ENCODE data around the gene C11orf87.

The C11orf87 gene

DNA sequence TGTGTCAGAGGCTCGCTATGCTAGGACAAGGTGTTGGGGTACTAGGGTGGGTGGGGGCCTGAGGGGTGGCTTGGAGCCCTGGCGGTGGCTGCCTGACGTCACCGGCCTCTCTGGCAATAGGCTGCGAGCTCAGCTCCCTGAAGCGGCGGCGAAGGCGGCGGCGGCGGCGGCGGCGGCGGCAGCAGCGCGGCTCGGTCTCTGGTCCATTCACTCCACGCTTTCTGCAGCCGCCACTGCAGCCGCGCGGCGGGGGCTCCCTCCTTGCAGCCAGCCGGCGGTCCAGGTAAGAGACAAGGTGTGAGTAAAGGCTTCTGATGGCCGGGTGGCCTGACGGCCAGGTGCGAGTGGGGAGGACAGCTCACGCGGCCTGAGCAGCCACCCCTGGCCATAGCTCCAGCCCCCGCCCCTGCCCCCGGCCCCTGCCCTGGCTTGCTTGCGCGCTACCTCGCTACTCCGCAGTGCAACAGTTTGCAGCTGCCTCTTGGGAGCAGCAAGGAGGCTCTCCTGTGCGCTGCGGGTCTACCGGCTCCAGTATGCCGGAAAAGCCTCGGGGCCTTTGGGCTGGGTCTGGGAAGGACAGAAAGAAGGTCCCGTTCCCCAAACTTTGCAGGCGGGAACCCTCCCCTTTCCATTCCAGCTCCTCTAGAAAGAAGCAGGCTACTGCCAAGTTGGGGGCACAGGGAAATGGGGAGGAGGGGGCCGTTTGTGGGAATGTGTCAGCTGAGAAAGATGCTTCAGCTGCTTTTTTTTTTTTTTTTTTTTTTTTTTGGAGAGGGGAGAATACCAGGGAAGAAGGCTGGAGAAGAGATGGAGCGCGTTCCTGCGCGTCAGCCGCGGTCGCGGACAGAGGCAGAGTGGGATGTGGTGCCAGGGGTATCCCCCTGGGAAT, at the start of gene C11orf87:
C11orf87 (plus strand) TSS at position 210 of the 889 bp plus-strand sequence. CDS start 1,444 bp downstream, outside the sequence.
- DNase-seq: peak in 1 of 2 experiments; percentile 54

DNA sequence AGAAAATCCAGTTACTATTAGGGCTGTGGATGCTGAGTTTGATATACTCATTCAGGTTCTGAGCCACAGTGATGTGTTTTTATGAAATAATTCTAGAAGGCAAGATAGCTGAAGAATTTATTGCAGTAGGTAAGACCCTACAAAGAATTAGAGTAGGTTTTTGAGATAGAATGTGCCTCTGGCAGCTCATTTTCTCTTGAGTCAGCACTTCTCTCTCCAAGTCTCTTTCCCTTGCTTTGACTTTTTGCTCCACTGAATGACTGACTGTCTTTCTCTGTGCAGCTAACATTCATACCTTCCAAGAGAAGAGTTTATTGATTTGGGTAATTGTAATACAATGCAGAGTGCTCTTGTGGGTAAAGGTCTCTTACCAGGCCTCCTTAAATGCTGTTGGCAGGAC, 48.0 kb upstream of the C11orf87 start:
- DNase-seq: no peak

- no peak for DNase-seq
These were observed 47.5 kb upstream of the C11orf87 start for GRCh38 chr11:109374441-109374840.

- DNase-seq: no peak
These were observed 44.8 kb upstream of the C11orf87 start for GRCh38 chr11:109377039-109377742.

- DNase-seq: no peak
These were observed 44.0 kb upstream of the C11orf87 start for GRCh38 chr11:109378034-109378433.

- no peak for DNase-seq
These were observed 38.7 kb upstream of the C11orf87 start for GRCh38 chr11:109383306-109383705.

- no peak for DNase-seq
These were observed 37.1 kb upstream of the C11orf87 start for GRCh38 chr11:109384873-109385272.

DNA sequence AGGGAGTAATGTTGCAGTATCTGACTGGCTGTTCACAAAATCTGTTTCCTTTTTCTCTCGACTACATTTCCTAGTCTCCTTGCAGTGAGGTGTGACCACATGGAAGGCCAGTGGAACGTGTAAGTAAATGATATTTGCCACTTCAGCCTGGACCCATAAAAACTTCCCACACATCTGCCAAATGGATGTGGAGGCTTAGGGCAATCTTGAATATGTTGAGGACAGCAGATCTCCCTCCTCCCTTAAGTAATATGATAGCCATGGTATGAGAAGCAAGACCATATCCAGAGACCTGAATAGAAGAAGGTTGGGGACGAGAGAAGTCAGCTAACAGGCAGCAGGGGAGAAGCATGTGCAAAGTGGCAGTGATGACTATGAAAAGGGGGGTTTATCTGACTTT, 33.0 kb upstream of the C11orf87 start:
- DNase-seq: peak in 1 of 2 experiments; percentile 49

DNA sequence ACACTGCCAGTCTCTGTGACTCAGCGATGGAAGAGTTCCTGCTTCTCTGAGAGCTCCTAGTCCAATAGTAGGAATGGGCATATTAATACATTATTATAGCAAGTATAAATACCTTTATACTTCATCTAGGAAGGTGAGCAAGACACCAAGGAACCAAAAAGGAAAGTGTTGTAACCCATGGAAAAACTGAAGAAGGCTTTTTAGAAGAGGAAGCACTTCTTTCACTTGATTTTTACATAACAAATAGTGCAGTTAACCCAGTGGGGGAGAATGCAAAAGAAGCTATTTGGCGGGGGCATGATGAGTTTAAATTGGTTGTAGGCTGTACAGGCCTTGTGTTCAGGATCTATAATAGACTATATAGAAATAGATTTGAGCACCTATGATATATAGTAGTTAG, 31.2 kb upstream of the C11orf87 start:
- DNase-seq: no peak

GRCh38 chr11:109401545-109401944, 20.4 kb upstream of the C11orf87 start:
- DNase-seq: no peak

GRCh38 chr11:109405671-109406070, 16.3 kb upstream of the C11orf87 start:
- no peak for DNase-seq

- DNase-seq: peak; percentile 32 to 83
These were observed 5.4 kb upstream of the C11orf87 start for GRCh38 chr11:109416601-109417000.

- peak; percentile 31 to 58 for DNase-seq
These were observed 978 bp downstream of the C11orf87 start for GRCh38 chr11:109422870-109423465.

- no peak for DNase-seq
These were observed 1.6 kb downstream of the C11orf87 start for GRCh38 chr11:109423466-109424190.

GRCh38 chr11:109424901-109425300, 2.9 kb downstream of the C11orf87 start:
- no peak for DNase-seq

DNA sequence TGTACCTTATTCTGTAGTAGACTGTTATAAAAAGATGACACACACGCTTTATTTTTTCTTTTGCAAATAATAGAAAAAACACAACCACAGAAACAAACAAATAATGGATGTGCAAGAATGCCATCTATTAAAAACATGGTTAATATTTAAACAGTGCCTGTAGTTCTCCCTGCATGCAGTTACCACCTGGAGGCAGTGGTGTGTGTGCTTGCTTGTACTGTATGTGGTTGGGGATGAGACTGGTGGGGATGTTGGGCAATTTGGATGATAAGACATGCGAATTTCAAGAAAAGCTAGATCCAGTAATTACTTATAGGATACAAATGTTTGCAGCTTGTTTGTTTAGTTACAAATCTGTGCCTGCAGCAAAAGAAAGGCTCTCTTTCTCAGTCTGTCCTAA, 3.6 kb downstream of the C11orf87 start:
- peak; percentile 16 to 30 for DNase-seq

- peak in 1 of 2 experiments; percentile 20 for DNase-seq
These were observed 4.7 kb downstream of the C11orf87 start for GRCh38 chr11:109426442-109427240.

GRCh38 chr11:109432105-109432504, 10.1 kb downstream of the C11orf87 start:
- no peak for DNase-seq

DNA sequence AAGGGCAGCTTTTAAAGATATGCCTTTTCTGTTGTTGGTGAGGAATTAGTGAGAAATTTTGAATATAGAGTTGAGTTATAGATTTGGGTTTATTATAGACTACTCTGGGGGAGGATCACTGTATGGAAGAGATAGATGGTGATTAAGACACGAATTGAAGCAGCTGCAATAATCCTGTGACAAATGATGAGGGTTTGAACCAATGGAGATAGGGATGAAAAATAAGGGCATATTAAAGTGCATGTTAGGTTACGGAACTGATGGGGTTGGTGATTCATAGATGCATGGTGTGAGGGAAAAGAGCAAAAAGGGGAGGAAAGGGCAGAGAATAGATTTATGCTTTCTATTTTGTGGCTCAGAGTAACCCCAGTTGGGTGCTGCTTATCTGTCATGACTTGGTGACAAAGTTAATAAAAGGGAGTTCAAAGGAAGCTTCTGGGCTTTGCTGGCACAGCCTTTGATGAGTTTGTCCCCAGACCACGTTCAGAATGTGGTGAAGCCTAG, 11.8 kb downstream of the C11orf87 start:
- no peak for DNase-seq

DNA sequence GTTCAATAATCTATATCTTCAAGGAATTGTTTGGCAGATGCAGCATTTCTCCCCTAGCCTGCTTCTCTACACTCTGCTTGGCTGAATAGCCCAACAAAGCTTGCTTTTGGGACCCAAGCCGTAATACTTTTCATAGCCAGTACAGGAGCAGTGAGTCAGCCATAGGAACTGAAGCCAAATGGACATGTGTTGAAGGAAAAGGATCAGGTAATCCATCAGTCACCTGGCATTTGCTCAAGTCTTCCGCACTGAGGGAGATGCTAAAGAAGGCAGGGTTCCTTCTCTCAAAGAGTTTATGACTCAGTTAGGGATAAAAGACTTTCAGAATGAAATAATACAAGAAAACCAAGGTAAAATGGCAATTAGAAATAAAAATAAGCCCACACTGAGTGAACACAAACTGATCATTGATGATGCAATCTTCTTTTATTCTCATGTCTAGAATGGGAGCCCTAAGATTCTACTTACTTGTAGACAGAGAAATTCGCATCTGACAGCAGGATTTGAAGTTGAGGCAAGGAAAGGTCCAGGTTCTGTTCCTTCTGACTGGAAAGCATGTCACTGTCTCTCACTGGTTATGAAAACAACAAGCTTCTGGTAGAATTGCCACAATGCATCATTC, 13.2 kb downstream of the C11orf87 start:
- no peak for DNase-seq

DNA sequence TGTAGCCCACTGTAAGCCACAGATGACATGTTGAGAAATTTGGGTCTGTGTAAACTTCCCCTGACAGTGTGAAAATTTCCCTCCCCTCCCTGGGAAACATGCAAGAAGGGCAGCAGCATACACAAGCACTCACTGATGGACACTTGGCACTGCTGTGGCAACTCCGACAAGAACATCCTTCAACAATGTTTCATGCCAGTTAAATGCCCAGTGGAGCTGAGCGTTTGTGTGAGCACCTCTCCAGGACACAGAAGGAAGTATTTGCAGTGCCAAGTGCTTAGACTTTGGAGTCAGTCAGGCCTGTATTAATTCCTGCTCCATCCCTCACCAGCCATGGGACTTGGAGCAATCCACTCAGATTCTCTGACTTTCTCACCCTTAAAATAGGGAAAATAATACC, 17.7 kb downstream of the C11orf87 start:
- no peak for DNase-seq
